GM19043 (cell line): ENCODE results near the gene BRCA1.
A peak's percentile ranks its signal among the peaks of the same experiment; 100 is the strongest.

ENCODE experiments used
- ATAC-seq: cut with Tn5 transposase; IDR thresholded peaks from one replicate; pipeline ENCODE4 v1.9.1; 2021; ENCODE audit warnings: low read depth; ENCODE audit not compliant: unreplicated experiment

The BRCA1 gene

GRCh38 chr17:43025766-43026537, 99.2 kb downstream of the BRCA1 start:
- ATAC-seq: no peak

- no peak for ATAC-seq
These were observed 99.9 kb downstream of the BRCA1 start for GRCh38 chr17:43025290-43025657.

GRCh38 chr17:43024407-43025289, 100.5 kb downstream of the BRCA1 start, which contains the start of gene RND2:
Gene RND2, plus strand, starts transcription at chr17:43025231. Its CDS starts 117 bp downstream, at chr17:43025348.
- peak; percentile 46 for ATAC-seq

GRCh38 chr17:43021741-43022512, 103.2 kb downstream of the BRCA1 start, which contains the start of gene VAT1:
Gene VAT1, minus strand, starts transcription at chr17:43022385. Its CDS starts 63 bp downstream, at chr17:43022322.
- no peak for ATAC-seq

- ATAC-seq: no peak
These were observed 104.1 kb downstream of the BRCA1 start for GRCh38 chr17:43020789-43021740.

- no peak for ATAC-seq
These were observed 105.0 kb downstream of the BRCA1 start for GRCh38 chr17:43020030-43020621.

GRCh38 chr17:43019418-43019817, 105.7 kb downstream of the BRCA1 start:
- no peak for ATAC-seq

- no peak for ATAC-seq
These were observed 106.2 kb downstream of the BRCA1 start for GRCh38 chr17:43018932-43019331.

GRCh38 chr17:43018008-43018853, 106.9 kb downstream of the BRCA1 start:
- ATAC-seq: no peak

- no peak for ATAC-seq
These were observed 108.9 kb downstream of the BRCA1 start for GRCh38 chr17:43016216-43016615.

- no peak for ATAC-seq
These were observed 109.6 kb downstream of the BRCA1 start for GRCh38 chr17:43015579-43015978.

GRCh38 chr17:43014649-43015542, 110.3 kb downstream of the BRCA1 start:
- no peak for ATAC-seq

- no peak for ATAC-seq
These were observed 111.0 kb downstream of the BRCA1 start for GRCh38 chr17:43014020-43014648.

- ATAC-seq: no peak
These were observed 111.9 kb downstream of the BRCA1 start for GRCh38 chr17:43013296-43013695.

GRCh38 chr17:43011728-43012472, 113.3 kb downstream of the BRCA1 start:
- no peak for ATAC-seq

GRCh38 chr17:43010667-43011308, 114.4 kb downstream of the BRCA1 start:
- no peak for ATAC-seq
